IMR-90 (cell line): ENCODE data around the gene LUC7L2. TPM values are rescaled to one million over a fixed set of nuclear protein-coding genes. Genes with fewer than 3 reads are reported as not detected.

Experiments
- ATAC-seq: fragments of 200-7000 bp; cut with Tn5 transposase; 2 replicates; pipeline ENCODE4 v1.9.1; 2020; ENCODE audit warnings: low read depth, mild to moderate bottlenecking, moderate library complexity
- BruUV-seq: library from RNA; stranded (reverse); fragments of 400-500 nt; replicated peaks from 2 replicates; lab custom pipeline; 2021; lab: Mats Ljungman, UMichigan
- CTCF ChIA-PET: fragments of 300-600 bp; formaldehyde crosslinking; extraction: SDS; loops from one replicate; lab custom pipeline; 2021; ENCODE audit warnings: antibody characterized with exemption; lab: Yijun Ruan, JAX
- POLR2A ChIA-PET: fragments of 300-600 bp; sonication (Branson Sonifier 250); formaldehyde crosslinking; loops from one replicate; lab custom pipeline; 2022; ENCODE audit warnings: antibody characterized with exemption; ENCODE audit not compliant: unreplicated experiment; lab: Charles Lee
- DNase-seq: peaks from one replicate; pipeline ENCODE4 v3.0.0; 2013
- H2AFZ ChIP-seq: replicated peaks from 2 replicates; pipeline ENCODE3; 2013; ENCODE audit warnings: low read length, mild to moderate bottlenecking; ENCODE audit not compliant: poor library complexity
- H2AK5ac ChIP-seq: 2 replicates; pipeline ENCODE4 v1.6.1; 2013; ENCODE audit warnings: low read depth, low read length, inconsistent platforms
- H2AK9ac ChIP-seq: replicated peaks from 2 replicates; pipeline ENCODE3; 2013; ENCODE audit warnings: mild to moderate bottlenecking, low read depth, low read length, moderate library complexity; ENCODE audit not compliant: poor library complexity
- H2BK120ac ChIP-seq: 2 replicates; pipeline ENCODE4 v1.6.1; 2013; ENCODE audit warnings: low read depth, low read length, inconsistent platforms
- H2BK15ac ChIP-seq: 3 replicates; pipeline ENCODE4 v1.6.1; 2013; ENCODE audit warnings: low read depth, low read length, inconsistent platforms
- H2BK20ac ChIP-seq: 2 replicates; pipeline ENCODE4 v1.6.1; 2013; ENCODE audit warnings: low read depth, mild to moderate bottlenecking, inconsistent platforms, low read length, moderate library complexity
- H2BK5ac ChIP-seq: 2 replicates; pipeline ENCODE4 v1.6.1; 2013; ENCODE audit warnings: mild to moderate bottlenecking, low read depth, low read length, inconsistent platforms; ENCODE audit not compliant: poor library complexity, severe bottlenecking
- H3K14ac ChIP-seq: replicated peaks from 2 replicates; pipeline ENCODE4 v1.6.1; 2013; ENCODE audit warnings: low read depth, low read length, inconsistent platforms
- H3K18ac ChIP-seq: 2 replicates; pipeline ENCODE4 v1.6.1; 2013; ENCODE audit warnings: low read depth, low read length, control low read depth
- H3K23ac ChIP-seq: 2 replicates; pipeline ENCODE4 v1.6.1; 2013; ENCODE audit warnings: low read depth, low read length, inconsistent platforms
- H3K27ac ChIP-seq: 2 replicates; pipeline ENCODE4 v1.5.1; 2013; ENCODE audit warnings: mild to moderate bottlenecking, control low read depth, low read length; ENCODE audit not compliant: insufficient read depth
- H3K27me3 ChIP-seq: 2 replicates; pipeline ENCODE4 v1.6.1; 2013; ENCODE audit warnings: low read length; ENCODE audit not compliant: control insufficient read depth, insufficient read depth
- H3K36me3 ChIP-seq: 2 replicates; pipeline ENCODE4 v1.6.1; 2013; ENCODE audit warnings: low read length, mixed read lengths; ENCODE audit not compliant: control insufficient read depth, insufficient read depth
- H3K4ac ChIP-seq: 2 replicates; pipeline ENCODE4 v1.6.1; 2013; ENCODE audit warnings: low read depth, low read length, inconsistent platforms
- H3K4me1 ChIP-seq: 2 replicates; pipeline ENCODE4 v1.6.1; 2013; ENCODE audit warnings: low read length, mixed read lengths; ENCODE audit not compliant: control insufficient read depth, insufficient read depth
- H3K4me2 ChIP-seq: 2 replicates; pipeline ENCODE4 v1.6.1; 2013; ENCODE audit warnings: low read depth, mild to moderate bottlenecking, control low read depth, low read length, moderate library complexity
- H3K4me3 ChIP-seq: 2 replicates; pipeline ENCODE4 v1.5.1; 2013; ENCODE audit warnings: low read depth, mild to moderate bottlenecking, control low read depth, low read length, moderate library complexity; ENCODE audit not compliant: insufficient read depth
- H3K56ac ChIP-seq: 2 replicates; pipeline ENCODE4 v1.6.1; 2013; ENCODE audit warnings: low read length, inconsistent platforms; ENCODE audit not compliant: insufficient read depth; ENCODE audit errors: extremely low read depth
- H3K79me1 ChIP-seq, 2 experiments: 2 replicates each; pipeline ENCODE4 v1.6.1; 2013; ENCODE audit warnings: low read length in 2 of 2, inconsistent platforms in 1 of 2, low read depth in 1 of 2
- H3K9ac ChIP-seq: 2 replicates; pipeline ENCODE4 v1.6.1; 2013; ENCODE audit warnings: low read depth, low read length, control low read depth
- H3K9me1 ChIP-seq: 2 replicates; pipeline ENCODE4 v1.6.1; 2013; ENCODE audit warnings: low read length, inconsistent platforms; ENCODE audit not compliant: insufficient read depth
- H3K9me3 ChIP-seq: 2 replicates; pipeline ENCODE4 v1.6.1; 2013; ENCODE audit warnings: low read length; ENCODE audit not compliant: control insufficient read depth, insufficient read depth
- H4K20me1 ChIP-seq: 2 replicates; pipeline ENCODE4 v1.6.1; 2013; ENCODE audit warnings: low read length, inconsistent platforms; ENCODE audit not compliant: insufficient read depth
- H4K5ac ChIP-seq: 2 replicates; pipeline ENCODE4 v1.6.1; 2013; ENCODE audit warnings: mild to moderate bottlenecking, low read depth, low read length, control low read depth
- H4K8ac ChIP-seq, 2 experiments: 2 replicates each; pipeline ENCODE4 v1.6.1; 2013; ENCODE audit warnings: low read depth in 2 of 2, low read length in 2 of 2, control low read depth in 1 of 2, inconsistent platforms in 1 of 2
- H4K91ac ChIP-seq: 2 replicates; pipeline ENCODE4 v1.6.1; 2013; ENCODE audit warnings: low read depth, low read length, inconsistent platforms; ENCODE audit not compliant: insufficient read depth
- CEBPB ChIP-seq: IDR thresholded peaks from 2 replicates; pipeline ENCODE4 v1.6.1; 2012; ENCODE audit warnings: low read depth, low read length, improper control_type of control experiment
- CHD1 ChIP-seq: IDR thresholded peaks from 2 replicates; pipeline ENCODE4 v1.6.1; 2012; ENCODE audit warnings: low read depth, low read length, improper control_type of control experiment
- CTCF ChIP-seq: conservative IDR thresholded peaks from 2 replicates; pipeline ENCODE4 v1.5.1; 2012; ENCODE audit warnings: mild to moderate bottlenecking, low read depth, low read length, improper control_type of control experiment
- ELK1 ChIP-seq: fragments of 150-350 bp; IDR thresholded peaks from 2 replicates; pipeline ENCODE4 v1.6.1; 2016; ENCODE audit warnings: low read depth, mild to moderate bottlenecking, low read length, moderate library complexity, borderline replicate concordance
- MAFK ChIP-seq: IDR thresholded peaks from 2 replicates; pipeline ENCODE4 v1.6.1; 2012; ENCODE audit warnings: low read depth, low read length, improper control_type of control experiment
- MAZ ChIP-seq: IDR thresholded peaks from 2 replicates; pipeline ENCODE4 v1.6.1; 2012; ENCODE audit warnings: low read depth, mild to moderate bottlenecking, low read length, improper control_type of control experiment, moderate library complexity, borderline replicate concordance
- SMC3 ChIP-seq: fragments of 150-350 bp; IDR thresholded peaks from 2 replicates; pipeline ENCODE4 v1.6.1; 2016; ENCODE audit warnings: low read depth, mild to moderate bottlenecking, antibody characterized with exemption, low read length, moderate library complexity
- WGBS, 2 experiments: methylation state at CpG; one replicate each; pipeline versions ENCODE4 v1.1.5 to v1.1.7; 2013; ENCODE audit warnings: missing lambda C conversion rate in 2 of 2; ENCODE audit not compliant: insufficient read length in 1 of 2; ENCODE audit errors: extremely low coverage in 2 of 2; 5-methylcytosine and 5-hydroxymethylcytosine counted together
- dilution Hi-C: fragments of 300-500 bp; cut with HindIII; formaldehyde crosslinking; loops from one replicate; pipeline ENCODE4 v1.14.3; 2018; ENCODE audit warnings: low sequenced_read_pairs; ENCODE audit not compliant: unreplicated experiment
- in situ Hi-C: fragments of 300-500 bp; cut with MboI; formaldehyde crosslinking; loops from 3 replicates; pipeline ENCODE4 v1.14.3; 2019; ENCODE audit warnings: low sequenced_read_pairs, inconsistent platforms, mixed read lengths
- intact Hi-C: fragments of 100-400 bp; cut with micrococcal nuclease; formaldehyde crosslinking; loops from 2 replicates; pipeline ENCODE4 v1.10.0; 2022
- polyA plus RNA-seq, 3 experiments: library from polyadenylated mRNA; depleted of rRNA; stranded (reverse); fragments of >200 nt; gene quantifications; 2 replicates each; pipeline ENCODE4 v1.2.3, GENCODE V29; 2012; ENCODE audit warnings: low replicate concordance in 1 of 3
- total RNA-seq: library from RNA; depleted of rRNA; stranded (reverse); fragments of >200 nt; gene quantifications from 2 replicates; pipeline ENCODE4 v1.2.3, GENCODE V29; 2012

The LUC7L2 gene
- total and polyA plus RNA-seq, 2 of the 4 experiments (the other 2 are of a cell fraction): 14.9 to 31.8 TPM

DNA sequence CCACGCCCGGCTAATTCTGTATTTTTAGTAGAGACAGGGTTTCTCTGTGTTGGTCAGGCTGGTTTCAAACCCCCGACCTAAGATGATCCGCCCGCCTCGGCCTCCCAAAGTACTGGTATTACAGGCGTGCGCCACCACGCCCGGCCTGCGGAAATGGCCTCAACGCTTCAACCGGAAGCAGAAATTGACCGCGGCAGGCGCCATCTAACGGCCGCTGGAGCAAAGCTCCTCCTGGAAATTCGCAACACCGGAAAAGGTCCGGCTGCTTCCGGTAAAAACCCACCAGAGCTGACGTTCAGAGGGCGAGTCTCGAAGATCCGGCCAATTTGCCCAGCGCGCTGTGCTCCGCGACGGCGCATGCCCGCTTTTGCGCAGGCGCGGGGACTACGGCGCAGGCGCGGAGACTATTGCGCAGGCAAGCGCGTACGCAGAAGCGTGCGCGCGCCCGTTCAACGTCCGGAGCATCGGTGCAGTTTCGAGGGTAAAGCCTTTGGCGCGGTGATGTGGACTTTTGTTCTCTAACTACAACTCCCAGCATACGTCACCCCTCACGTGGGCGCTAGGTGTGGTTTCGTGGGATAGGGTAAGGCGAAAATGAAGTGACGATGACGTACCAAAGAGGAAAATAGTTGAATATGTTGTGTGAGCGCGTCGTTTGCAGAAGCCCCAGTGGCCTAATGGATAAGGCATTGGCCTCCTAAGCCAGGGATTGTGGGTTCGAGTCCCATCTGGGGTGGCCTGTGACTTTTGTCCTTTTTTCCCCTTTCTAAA, 19.5 kb upstream of the LUC7L2 start (continued):
- TF ChIP-seq MAZ (peak; percentile 48; the same call in 1 of the 2 replicates), SMC3 (peak; percentile 27), CEBPB (peak; percentile 95)

DNA sequence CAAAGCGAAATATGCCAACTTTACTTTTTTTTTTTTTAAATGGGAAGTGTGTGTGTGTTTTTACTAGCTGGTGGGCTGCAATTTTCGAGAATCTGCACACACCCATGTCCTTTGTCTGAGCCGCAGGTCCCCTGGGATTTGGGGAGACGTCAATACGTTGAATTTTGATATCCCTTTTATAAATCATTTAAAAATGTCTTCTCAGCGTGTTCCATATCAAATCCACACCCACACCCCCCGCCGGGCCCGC, 19.0 kb upstream of the LUC7L2 start:
- Histone ChIP-seq H3K56ac (peak overlapping the region; percentile 96), H4K8ac (peak overlapping the region; percentile 2 to 97), H2BK20ac (no peak overlapping the region), H2AK5ac (peak overlapping the region; percentile 60), H3K9ac (peak overlapping the region; percentile 88), H2BK120ac (peak overlapping the region; percentile 78; the same call in 1 of the 2 replicates), H4K20me1 (no peaks in the 10 kb centered on the region; the same call in 1 of the 2 replicates), H3K4ac (peak overlapping the region; percentile 91), H4K91ac (peak overlapping the region; percentile 51), H2AFZ (peak overlapping the region; percentile 99), H3K27me3 (no peaks in the 10 kb centered on the region), H3K14ac (peak overlapping the region; percentile 91), H3K9me3 (no peaks in the 10 kb centered on the region), H3K79me1 (peaks cover 7 to 19% of the 10 kb centered on the region in 2 experiments), H3K4me2 (peak overlapping the region; percentile 48), H3K9me1 (no peaks in the 10 kb centered on the region), H3K27ac (peak overlapping the region; percentile 91), H3K4me3 (peak overlapping the region; percentile 64), H3K23ac (peak overlapping the region; percentile 94), H4K5ac (peak overlapping the region; percentile 51), H2AK9ac (peak overlapping the region; percentile 98), H3K36me3 (peaks cover 2% of the 10 kb centered on the region; the same call in 1 of the 2 replicates), H2BK5ac (peak overlapping the region; percentile 88), H2BK15ac (peak overlapping the region; percentile 13; the same call in 1 of the 3 replicates), H3K4me1 (no peaks in the 10 kb centered on the region; the same call in 1 of the 2 replicates), H3K18ac (peak overlapping the region; percentile 8)
- POLR2A ChIA-PET: no interaction called here
- WGBS, 2 experiments: no CpG with 5 or more reads among the region's 9 CpGs
- TSS peak; percentile 57 for BruUV-seq
- intact Hi-C loops: loop anchor here (5.0 kb wide), 1 partner anchor 662 kb away; no protein-coding TSS in a partner anchor
- CTCF ChIA-PET: no interaction called here
- DNase-seq (no peak), ATAC-seq (peak; percentile 11)
- TF ChIP-seq CHD1: no peak
- no peak for TF ChIP-seq ELK1
- TF ChIP-seq CTCF: no peak
- peak; percentile 51; the same call in 1 of the 2 replicates for TF ChIP-seq MAFK
- in situ Hi-C loops: no loop called here
- dilution Hi-C loops: no loop called here
